Activated T-helper 2 cell treated with anti-CD3 and anti-CD28 coated beads, Interferon-gamma antibody, Interleukin-2, Interleukin-4, amounts not matched to agents 10 μg/mL and 5 μg/mL and 100 μg/mL, durations not matched to agents 14 hours and 24 hours and 36 hours (primary cell): ENCODE data around the gene TENT5C. TPM values are rescaled to one million over a fixed set of nuclear protein-coding genes. Genes with fewer than 3 reads are reported as not detected.
A peak's percentile ranks its signal among the peaks of the same experiment; 100 is the strongest.

Experiments used
- DNase-seq: peaks from one replicate; pipeline ENCODE4 v3.0.0; 2021; ENCODE audit warnings: low spot score
- H3K27ac Mint-ChIP-seq: one replicate; pipeline ENCODE4 v1.8.0; 2021; ENCODE audit warnings: mixed read lengths
- H3K27me3 Mint-ChIP-seq: one replicate; pipeline ENCODE4 v1.8.0; 2021; ENCODE audit warnings: low read depth, mixed read lengths
- H3K36me3 Mint-ChIP-seq: one replicate; pipeline ENCODE4 v1.8.0; 2021; ENCODE audit warnings: low read depth, mixed read lengths
- H3K4me1 Mint-ChIP-seq: one replicate; pipeline ENCODE4 v1.8.0; 2021; ENCODE audit warnings: low read depth, mixed read lengths
- H3K4me3 Mint-ChIP-seq: one replicate; pipeline ENCODE4 v1.8.0; 2021; ENCODE audit warnings: low read depth, mild to moderate bottlenecking, moderate library complexity, mixed read lengths
- H3K9me3 Mint-ChIP-seq: one replicate; pipeline ENCODE4 v1.8.0; 2021; ENCODE audit warnings: mixed read lengths
- intact Hi-C: fragments of 100-400 bp; cut with micrococcal nuclease; formaldehyde crosslinking; loops from one replicate; pipeline ENCODE4 v1.15.1; 2023
- total RNA-seq: library from RNA; stranded (reverse); gene quantifications from 2 replicates; pipeline ENCODE4 v1.2.3, GENCODE V29; 2022

TENT5C gene
- total RNA-seq, 1 donor from 2014 or later: 11.2 TPM

GRCh38 chr1:117638759-117639158 is 32.9 kb downstream of the TENT5C start:
- intact Hi-C loops: no loop called here
- H3K9me3 Mint-ChIP-seq: no peaks in the 10 kb centered on the region
- DNase-seq: no peak
- H3K4me1 Mint-ChIP-seq: peaks cover 17% of the 10 kb centered on the region
- no peak overlapping the region for H3K4me3 Mint-ChIP-seq
- no peak overlapping the region for H3K27ac Mint-ChIP-seq
- peaks cover 57% of the 10 kb centered on the region for H3K27me3 Mint-ChIP-seq
- H3K36me3 Mint-ChIP-seq: no peaks in the 10 kb centered on the region

DNA sequence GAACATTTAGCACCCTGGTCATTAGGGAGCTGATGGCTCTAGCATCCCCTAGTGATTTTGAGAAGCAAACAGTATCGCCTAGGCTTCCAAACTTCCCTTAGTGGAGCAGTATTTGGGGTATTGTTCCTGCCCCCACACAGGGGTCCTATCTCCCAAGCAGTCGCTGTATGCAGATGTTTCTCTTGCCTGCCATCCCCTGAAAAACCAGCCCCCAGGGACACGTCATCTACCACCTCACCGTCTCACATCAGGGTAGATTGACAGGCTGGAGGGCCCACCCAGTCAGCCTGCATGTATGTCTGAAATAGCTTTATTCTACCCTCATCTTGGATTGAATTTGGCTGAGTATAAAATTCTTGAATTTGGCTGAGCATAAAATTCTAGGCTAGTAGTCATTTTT is 33.9 kb downstream of the TENT5C start:
- H3K27ac Mint-ChIP-seq: no peak overlapping the region

DNA sequence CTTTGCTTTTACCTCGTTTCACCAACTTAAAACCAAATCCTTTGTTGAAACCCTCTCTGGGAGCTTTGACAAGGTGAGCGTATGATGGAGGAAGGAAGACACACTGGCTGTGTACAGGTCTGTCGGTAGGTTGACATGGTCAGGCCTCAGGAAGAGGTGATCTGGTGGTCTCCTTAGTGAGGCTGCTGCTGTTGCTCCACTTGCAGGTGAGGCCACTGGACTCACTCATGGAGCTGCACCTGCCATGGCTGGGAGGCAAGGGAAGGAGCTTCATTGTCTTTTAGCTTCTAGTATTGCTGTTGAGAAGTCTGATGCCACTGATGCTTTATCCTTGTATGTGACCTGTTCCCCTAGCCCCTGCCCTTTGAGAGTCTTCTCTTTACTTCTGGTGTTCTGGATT is 35.7 kb downstream of the TENT5C start:
- Mint-ChIP-seq H3K27ac (no peak overlapping the region), H3K36me3 (no peaks in the 10 kb centered on the region), H3K27me3 (peaks cover 54% of the 10 kb centered on the region), H3K9me3 (no peaks in the 10 kb centered on the region), H3K4me1 (peaks cover 13% of the 10 kb centered on the region), H3K4me3 (no peak overlapping the region)
- intact Hi-C loops: no loop called here
- DNase-seq: no peak

More for the DNA sequence above, 33.9 kb downstream of the TENT5C start:
- H3K9me3 Mint-ChIP-seq: no peaks in the 10 kb centered on the region
- no peak overlapping the region for H3K4me3 Mint-ChIP-seq
- DNase-seq: no peak
- H3K27me3 Mint-ChIP-seq: peaks cover 56% of the 10 kb centered on the region
- no peaks in the 10 kb centered on the region for H3K36me3 Mint-ChIP-seq
- peaks cover 22% of the 10 kb centered on the region for H3K4me1 Mint-ChIP-seq
- intact Hi-C loops: no loop called here

DNA sequence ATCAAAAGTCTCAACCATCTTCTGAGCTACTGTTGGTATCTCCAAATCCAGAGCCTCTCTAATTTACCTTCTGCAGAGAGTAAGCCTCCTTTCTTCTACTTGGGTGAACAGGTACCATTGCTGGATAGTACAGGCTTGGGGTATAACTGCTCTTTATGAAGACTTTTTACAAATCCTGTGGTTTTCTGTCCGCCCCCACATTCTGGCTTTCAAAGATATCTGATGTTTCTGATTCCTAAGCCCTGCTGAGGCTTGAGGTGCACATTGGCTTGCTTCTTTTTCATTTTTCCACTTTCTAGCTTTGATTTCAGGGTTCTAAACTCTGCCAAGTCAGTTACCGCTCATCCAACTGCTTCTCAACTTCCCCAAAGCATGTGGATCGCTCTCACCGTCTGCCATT is 37.1 kb downstream of the TENT5C start:
- Mint-ChIP-seq H3K27ac (no peak overlapping the region), H3K4me1 (peaks cover 8% of the 10 kb centered on the region), H3K9me3 (no peaks in the 10 kb centered on the region), H3K36me3 (no peaks in the 10 kb centered on the region), H3K27me3 (peaks cover 50% of the 10 kb centered on the region), H3K4me3 (no peak overlapping the region)
- intact Hi-C loops: loop anchor here (1.0 to 2.0 kb wide), 2 partner anchors 14 to 37 kb away; partner anchors contain the start of gene TENT5C
- DNase-seq: no peak

DNA sequence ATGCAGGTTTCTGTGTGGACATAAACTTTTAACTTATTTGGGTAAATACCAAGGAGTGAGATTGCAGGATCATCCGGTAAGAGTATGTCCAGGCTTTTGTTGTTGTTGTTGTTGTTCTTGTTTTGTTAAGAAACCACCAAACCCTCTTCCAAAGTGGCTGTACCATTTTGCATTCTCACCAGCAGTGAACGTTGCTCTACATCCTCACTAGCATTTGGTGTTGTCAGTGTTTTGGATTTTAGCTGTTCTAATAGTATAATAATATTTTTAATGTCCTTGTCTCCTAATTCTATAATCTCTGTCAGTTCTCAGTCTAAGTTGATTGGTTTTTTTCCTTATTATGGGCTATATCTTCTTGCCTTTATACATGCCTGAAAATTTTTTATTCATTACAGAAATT is 37.8 kb downstream of the TENT5C start:
- intact Hi-C loops: loop anchor here (1.0 to 2.0 kb wide), 2 partner anchors 13 to 37 kb away; partner anchors contain the start of gene TENT5C
- Mint-ChIP-seq H3K36me3 (no peaks in the 10 kb centered on the region), H3K4me3 (no peak overlapping the region), H3K9me3 (no peaks in the 10 kb centered on the region), H3K27me3 (peaks cover 50% of the 10 kb centered on the region), H3K4me1 (peaks cover 8% of the 10 kb centered on the region), H3K27ac (no peak overlapping the region)
- no peak for DNase-seq

GRCh38 chr1:117644696-117645311 is 39.0 kb downstream of the TENT5C start:
- no peak for DNase-seq
- intact Hi-C loops: no loop called here
- Mint-ChIP-seq H3K9me3 (no peaks in the 10 kb centered on the region), H3K36me3 (no peaks in the 10 kb centered on the region), H3K4me3 (no peak overlapping the region), H3K27ac (no peak overlapping the region), H3K4me1 (peaks cover 14% of the 10 kb centered on the region), H3K27me3 (peaks cover 45% of the 10 kb centered on the region)

- intact Hi-C loops: no loop called here
- H3K9me3 Mint-ChIP-seq: no peaks in the 10 kb centered on the region
Measured at GRCh38 chr1:117645343-117645742, 39.5 kb downstream of the TENT5C start.

GRCh38 chr1:117646007-117646811 is 40.4 kb downstream of the TENT5C start:
- H3K27me3 Mint-ChIP-seq: peaks cover 36% of the 10 kb centered on the region
- no peak overlapping the region for H3K4me3 Mint-ChIP-seq
- intact Hi-C loops: no loop called here
- peaks cover 19% of the 10 kb centered on the region for H3K4me1 Mint-ChIP-seq
- H3K27ac Mint-ChIP-seq: no peak overlapping the region
- DNase-seq: no peak
- H3K9me3 Mint-ChIP-seq: no peaks in the 10 kb centered on the region
- H3K36me3 Mint-ChIP-seq: no peaks in the 10 kb centered on the region

More at GRCh38 chr1:117645343-117645742, 39.5 kb downstream of the TENT5C start:
- DNase-seq: no peak
- Mint-ChIP-seq H3K4me3 (no peak overlapping the region), H3K27ac (no peak overlapping the region), H3K4me1 (peaks cover 14% of the 10 kb centered on the region), H3K27me3 (peaks cover 40% of the 10 kb centered on the region), H3K36me3 (no peaks in the 10 kb centered on the region)

- no peak for DNase-seq
- H3K36me3 Mint-ChIP-seq: no peaks in the 10 kb centered on the region
- intact Hi-C loops: no loop called here
- H3K27ac Mint-ChIP-seq: no peak overlapping the region
- H3K9me3 Mint-ChIP-seq: no peaks in the 10 kb centered on the region
- H3K27me3 Mint-ChIP-seq: peaks cover 36% of the 10 kb centered on the region
- no peak overlapping the region for H3K4me3 Mint-ChIP-seq
- H3K4me1 Mint-ChIP-seq: peaks cover 21% of the 10 kb centered on the region
Measured at GRCh38 chr1:117646956-117647355, 41.1 kb downstream of the TENT5C start.

- H3K36me3 Mint-ChIP-seq: no peaks in the 10 kb centered on the region
- H3K4me1 Mint-ChIP-seq: peaks cover 31% of the 10 kb centered on the region
- no peak overlapping the region for H3K27ac Mint-ChIP-seq
- H3K27me3 Mint-ChIP-seq: peaks cover 36% of the 10 kb centered on the region
- intact Hi-C loops: no loop called here
- no peaks in the 10 kb centered on the region for H3K9me3 Mint-ChIP-seq
- DNase-seq: no peak
- H3K4me3 Mint-ChIP-seq: no peak overlapping the region
Measured at GRCh38 chr1:117648015-117648414, 42.2 kb downstream of the TENT5C start.

DNA sequence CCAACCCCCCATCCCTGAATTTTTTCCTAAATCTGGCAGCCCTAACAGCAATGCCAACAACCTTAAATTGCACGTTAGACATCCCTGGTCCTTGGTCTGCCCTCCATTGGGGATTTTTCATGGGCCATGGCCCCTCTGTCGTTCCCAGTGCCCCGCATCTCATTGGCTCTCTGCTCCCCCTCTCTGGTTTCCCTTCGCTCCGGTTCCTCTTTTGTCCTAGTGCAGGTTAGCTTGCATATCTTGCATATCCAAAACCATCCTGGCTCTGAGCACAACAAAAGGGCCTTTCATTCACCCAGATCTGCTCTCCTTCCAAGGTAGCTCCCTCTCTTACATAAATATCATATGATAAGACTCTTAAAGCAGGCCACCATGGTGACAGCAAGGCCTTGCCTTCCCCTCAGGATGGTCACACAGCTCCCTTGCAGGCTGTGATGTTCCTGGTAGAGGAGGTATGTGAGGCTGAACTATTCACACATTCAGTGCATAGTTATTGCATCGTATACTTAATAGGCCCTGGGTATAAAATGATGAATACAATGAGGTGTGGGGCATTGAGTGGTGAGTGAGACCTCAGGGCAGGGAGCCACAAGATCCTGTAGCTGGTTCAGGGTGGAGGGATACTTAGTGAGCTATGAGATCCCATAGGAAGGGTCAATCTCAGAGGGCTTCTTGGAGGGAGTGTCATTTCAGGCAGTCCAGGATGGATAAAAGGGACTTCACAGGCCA is 45.2 kb downstream of the TENT5C start:
- H3K9me3 Mint-ChIP-seq: no peaks in the 10 kb centered on the region
- peaks cover 22% of the 10 kb centered on the region for H3K27me3 Mint-ChIP-seq
- no peak for DNase-seq
- H3K36me3 Mint-ChIP-seq: no peaks in the 10 kb centered on the region
- H3K4me3 Mint-ChIP-seq: no peak overlapping the region
- no peak overlapping the region for H3K27ac Mint-ChIP-seq
- peaks cover 53% of the 10 kb centered on the region for H3K4me1 Mint-ChIP-seq
- intact Hi-C loops: no loop called here

GRCh38 chr1:117651616-117652015 is 45.8 kb downstream of the TENT5C start:
- no peaks in the 10 kb centered on the region for H3K36me3 Mint-ChIP-seq
- no peak for DNase-seq
- intact Hi-C loops: no loop called here
- H3K4me3 Mint-ChIP-seq: no peak overlapping the region
- no peak overlapping the region for H3K27ac Mint-ChIP-seq
- peaks cover 59% of the 10 kb centered on the region for H3K4me1 Mint-ChIP-seq
- H3K9me3 Mint-ChIP-seq: no peaks in the 10 kb centered on the region
- peaks cover 20% of the 10 kb centered on the region for H3K27me3 Mint-ChIP-seq

- no peak for DNase-seq
- Mint-ChIP-seq H3K27me3 (peaks cover 19% of the 10 kb centered on the region), H3K9me3 (no peaks in the 10 kb centered on the region), H3K4me3 (no peak overlapping the region), H3K27ac (peak overlapping the region; percentile 10), H3K4me1 (peaks cover 67% of the 10 kb centered on the region), H3K36me3 (no peaks in the 10 kb centered on the region)
- intact Hi-C loops: no loop called here
Measured at GRCh38 chr1:117652421-117652820, 46.6 kb downstream of the TENT5C start.
